LNCAP (cell line): ENCODE data around the gene SLC26A9.

Experiments
- TF ChIP-seq, protein P1 (sequence below): fragments of 450-650 bp; IDR thresholded peaks from 2 replicates; pipeline ENCODE4 v1.5.1; 2017; ENCODE audit warnings: mild to moderate bottlenecking

SLC26A9 gene

DNA sequence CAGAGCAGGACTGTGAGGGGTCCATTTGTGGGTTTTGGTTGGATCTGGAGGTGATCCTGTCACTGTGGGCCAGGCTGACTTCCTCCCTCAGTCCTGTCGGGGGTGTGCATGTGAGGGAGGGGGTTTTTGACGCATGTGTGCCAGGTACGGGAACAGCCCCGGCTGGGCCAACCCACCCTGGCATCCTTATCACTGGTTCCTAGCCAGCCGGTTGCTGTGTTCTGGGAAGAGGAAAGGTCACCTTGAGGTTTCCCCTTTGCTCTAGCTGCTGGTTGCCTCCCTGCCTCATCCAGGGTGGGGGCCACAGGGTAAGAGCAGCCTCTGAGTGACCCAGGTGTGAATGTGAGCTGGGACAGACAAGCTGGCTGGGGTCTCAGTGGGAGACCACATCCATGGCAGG is 2.5 kb downstream of the SLC26A9 start:
- TF ChIP-seq, protein P1, sequence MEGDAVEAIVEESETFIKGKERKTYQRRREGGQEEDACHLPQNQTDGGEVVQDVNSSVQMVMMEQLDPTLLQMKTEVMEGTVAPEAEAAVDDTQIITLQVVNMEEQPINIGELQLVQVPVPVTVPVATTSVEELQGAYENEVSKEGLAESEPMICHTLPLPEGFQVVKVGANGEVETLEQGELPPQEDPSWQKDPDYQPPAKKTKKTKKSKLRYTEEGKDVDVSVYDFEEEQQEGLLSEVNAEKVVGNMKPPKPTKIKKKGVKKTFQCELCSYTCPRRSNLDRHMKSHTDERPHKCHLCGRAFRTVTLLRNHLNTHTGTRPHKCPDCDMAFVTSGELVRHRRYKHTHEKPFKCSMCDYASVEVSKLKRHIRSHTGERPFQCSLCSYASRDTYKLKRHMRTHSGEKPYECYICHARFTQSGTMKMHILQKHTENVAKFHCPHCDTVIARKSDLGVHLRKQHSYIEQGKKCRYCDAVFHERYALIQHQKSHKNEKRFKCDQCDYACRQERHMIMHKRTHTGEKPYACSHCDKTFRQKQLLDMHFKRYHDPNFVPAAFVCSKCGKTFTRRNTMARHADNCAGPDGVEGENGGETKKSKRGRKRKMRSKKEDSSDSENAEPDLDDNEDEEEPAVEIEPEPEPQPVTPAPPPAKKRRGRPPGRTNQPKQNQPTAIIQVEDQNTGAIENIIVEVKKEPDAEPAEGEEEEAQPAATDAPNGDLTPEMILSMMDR, result no peak

DNA sequence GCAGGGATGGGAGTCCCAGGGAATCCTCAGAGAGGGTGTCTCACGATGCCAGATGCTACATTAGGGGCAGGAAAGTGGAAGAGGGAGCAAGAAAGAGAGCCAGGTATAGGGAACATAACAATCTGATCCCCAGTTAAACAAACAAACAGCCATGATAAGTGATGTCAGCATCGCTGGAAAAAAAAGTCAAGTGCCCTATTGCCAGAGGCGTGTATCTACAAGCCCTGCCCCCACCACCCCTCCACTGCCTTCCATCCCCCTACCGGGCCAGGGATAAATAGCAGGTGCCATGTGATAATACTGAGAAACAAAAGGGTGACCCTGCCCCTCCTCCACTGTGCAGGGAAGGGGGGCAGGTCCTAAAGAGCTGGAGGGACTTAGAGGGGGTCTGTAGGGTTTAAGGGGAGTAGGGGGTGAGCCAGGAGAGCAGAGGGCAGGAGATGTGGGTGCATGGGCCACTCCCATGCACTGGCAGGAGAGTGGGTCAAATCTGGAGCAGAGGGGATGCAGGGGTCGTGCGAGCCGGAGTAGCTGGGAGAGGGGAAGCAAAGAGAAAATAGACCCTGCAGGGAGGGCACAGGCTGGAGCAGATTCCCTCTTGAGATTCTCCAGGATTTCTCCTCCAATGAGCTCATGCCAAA is 3.4 kb downstream of the SLC26A9 start:
- TF ChIP-seq, protein P1, result no peak

DNA sequence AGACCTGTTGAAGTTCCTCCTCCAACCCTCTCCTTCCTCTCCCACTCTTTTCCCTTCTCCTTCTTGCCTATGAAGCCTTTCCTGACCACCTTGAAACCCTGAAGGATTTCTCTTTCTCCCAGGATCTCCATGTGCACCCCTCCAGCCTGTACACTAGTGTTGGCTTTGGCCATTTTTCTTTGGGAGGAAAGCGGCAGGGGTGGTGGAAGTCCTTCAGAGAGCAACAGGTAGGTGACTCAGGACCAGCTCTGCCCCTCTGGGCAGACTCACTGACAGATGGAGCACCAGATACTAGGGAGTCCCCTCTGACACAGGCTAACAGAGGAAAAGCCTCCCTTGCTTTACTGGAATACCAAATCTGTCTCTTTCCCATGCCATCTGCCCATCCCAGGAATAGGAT is 4.6 kb downstream of the SLC26A9 start:
- TF ChIP-seq, protein P1, result no peak

DNA sequence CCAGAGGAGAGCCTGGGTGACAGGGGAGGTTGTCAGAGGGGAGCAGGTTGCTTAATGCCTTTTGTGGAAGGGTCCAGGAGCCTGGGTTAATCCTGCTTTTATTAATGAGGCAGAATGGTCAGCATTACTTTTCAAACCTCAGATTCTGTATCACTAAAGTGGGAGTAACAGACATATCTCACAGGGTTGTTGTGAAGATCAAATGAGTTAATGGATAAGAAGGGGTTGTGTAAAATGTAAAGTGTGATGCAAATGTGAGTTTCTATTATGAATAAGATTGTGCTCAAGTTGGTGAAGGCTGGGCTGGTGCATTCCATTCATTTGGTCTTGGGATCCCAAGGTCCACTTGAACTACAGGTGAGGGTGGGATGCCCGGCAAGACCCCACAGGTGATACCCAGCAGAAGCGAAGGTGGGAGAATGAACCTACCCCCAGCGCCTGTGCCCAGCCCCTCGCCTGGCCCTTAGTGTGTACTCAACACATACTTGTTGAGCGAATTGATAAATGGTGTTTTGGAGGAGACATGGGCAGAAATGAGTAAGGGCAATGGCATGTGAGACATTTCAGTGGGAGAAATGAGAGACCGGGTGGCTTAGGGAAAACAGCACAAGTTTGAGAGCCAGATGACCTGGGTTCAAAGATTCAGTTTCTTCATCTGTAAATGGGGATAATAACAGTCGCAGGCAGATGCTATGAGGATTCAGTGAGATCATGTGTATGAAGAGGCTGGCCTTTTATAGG is 6.2 kb downstream of the SLC26A9 start:
- TF ChIP-seq, protein P1, result no peak

DNA sequence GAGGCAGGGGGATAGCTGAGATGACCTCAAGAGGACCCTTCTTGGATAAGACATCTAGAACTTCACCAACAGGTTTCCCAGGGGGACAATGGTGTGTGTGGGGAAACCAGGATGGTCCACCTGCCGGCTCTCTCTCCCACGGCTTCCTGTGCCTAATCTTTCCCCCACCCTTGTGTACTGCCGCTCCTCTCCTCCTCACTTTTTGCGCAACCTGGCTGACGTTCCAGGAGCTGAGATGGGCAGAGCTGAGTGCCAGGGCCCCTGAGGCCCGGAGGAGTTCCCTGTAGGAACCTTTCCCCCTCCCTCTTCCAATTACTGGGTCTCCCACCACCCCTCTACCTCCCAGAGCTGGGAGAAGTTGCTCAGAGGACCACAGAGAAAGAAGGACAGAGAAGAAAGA is 6.9 kb downstream of the SLC26A9 start:
- TF ChIP-seq, protein P1, result no peak

DNA sequence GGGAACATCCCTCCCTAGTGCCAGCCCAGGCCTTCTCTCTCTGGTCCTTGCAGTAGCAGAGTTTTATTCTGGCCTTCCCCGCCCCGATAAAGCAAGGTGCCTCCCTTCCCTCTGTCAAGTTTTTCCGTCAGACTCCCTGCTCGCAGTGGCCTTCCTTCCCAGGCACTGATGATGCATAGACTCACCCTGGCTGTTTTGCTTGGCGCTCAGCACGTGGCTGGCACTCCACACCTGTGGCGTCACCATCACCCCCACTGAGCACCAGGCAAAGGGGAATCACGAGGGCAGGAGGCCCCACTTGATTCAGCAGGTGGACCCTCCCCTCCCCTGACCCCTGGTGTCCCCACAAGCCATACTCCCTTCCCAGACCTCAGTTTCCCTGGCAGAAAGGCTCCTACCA is 7.4 kb downstream of the SLC26A9 start:
- TF ChIP-seq, protein P1, result no peak

DNA sequence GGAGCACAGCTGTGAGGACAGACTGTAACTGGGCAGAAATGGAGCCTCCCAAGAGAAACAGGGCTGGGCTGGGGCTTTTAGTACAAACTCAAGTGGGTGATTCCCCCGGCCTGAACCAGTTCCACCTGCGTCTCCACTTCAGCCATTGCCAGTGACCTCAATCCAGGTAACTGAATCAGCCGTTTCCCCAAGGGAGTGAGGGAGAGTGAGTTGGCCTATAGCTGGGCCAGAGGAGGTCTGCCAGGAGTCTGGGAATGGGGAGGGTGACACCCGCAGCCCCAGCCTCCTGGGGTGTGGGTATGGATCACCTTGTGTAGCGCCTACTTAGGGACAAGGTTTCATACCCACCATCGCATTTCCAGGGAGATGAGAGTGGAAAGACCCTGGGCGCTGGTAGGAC is 8.5 kb downstream of the SLC26A9 start:
- TF ChIP-seq, protein P1, result no peak
